ENCODE results near the gene ZFR2.

The ZFR2 gene

GRCh38 chr19:3813473-3814392, 55.1 kb downstream of the ZFR2 start:
- DNase-seq = no peak

GRCh38 chr19:3810708-3811355, 58.0 kb downstream of the ZFR2 start:
- no peak for DNase-seq

- no peak for DNase-seq
Measured at GRCh38 chr19:3809881-3810707, 58.7 kb downstream of the ZFR2 start.

GRCh38 chr19:3808420-3809143, 60.3 kb downstream of the ZFR2 start:
- no peak for DNase-seq

GRCh38 chr19:3807574-3808354, 61.1 kb downstream of the ZFR2 start:
- DNase-seq = no peak

GRCh38 chr19:3807131-3807480, 61.7 kb downstream of the ZFR2 start:
- DNase-seq = no peak

- DNase-seq = no peak
Measured at GRCh38 chr19:3805859-3806258, 63.0 kb downstream of the ZFR2 start.

- DNase-seq = no peak
Measured at GRCh38 chr19:3804429-3804828, 64.4 kb downstream of the ZFR2 start.

- DNase-seq = no peak
Measured at GRCh38 chr19:3803986-3804385, 64.9 kb downstream of the ZFR2 start.

GRCh38 chr19:3803114-3803888, 65.5 kb downstream of the ZFR2 start:
- DNase-seq = no peak

- DNase-seq = no peak
Measured at GRCh38 chr19:3801412-3802096, 67.3 kb downstream of the ZFR2 start.

- no peak for DNase-seq
Measured at GRCh38 chr19:3800996-3801395, 67.8 kb downstream of the ZFR2 start.

GRCh38 chr19:3798137-3798536, 70.7 kb downstream of the ZFR2 start:
- no peak for DNase-seq

GRCh38 chr19:3796358-3796757, 72.5 kb downstream of the ZFR2 start:
- DNase-seq = no peak

GRCh38 chr19:3793799-3794198, 75.0 kb downstream of the ZFR2 start:
- no peak for DNase-seq

- no peak for DNase-seq
Measured at GRCh38 chr19:3792114-3792513, 76.7 kb downstream of the ZFR2 start.

GRCh38 chr19:3790941-3791340, 77.9 kb downstream of the ZFR2 start:
- no peak for DNase-seq

GRCh38 chr19:3790209-3790734, 78.6 kb downstream of the ZFR2 start:
- DNase-seq = no peak

- no peak for DNase-seq
Measured at GRCh38 chr19:3788996-3789778, 79.7 kb downstream of the ZFR2 start.
